IPS-18a (cell line): ENCODE results near the gene FOLR2.

Source experiments
- H3K27ac ChIP-seq: one replicate; pipeline ENCODE4 v1.5.1; 2013; ENCODE audit warnings: low read length
- H3K27me3 ChIP-seq: one replicate; pipeline ENCODE4 v1.6.1; 2013; ENCODE audit warnings: mild to moderate bottlenecking, low read length; ENCODE audit not compliant: control insufficient read depth, insufficient read depth
- H3K36me3 ChIP-seq: one replicate; pipeline ENCODE4 v1.6.1; 2013; ENCODE audit warnings: low read depth, low read length; ENCODE audit not compliant: control insufficient read depth
- H3K4me1 ChIP-seq: one replicate; pipeline ENCODE4 v1.6.1; 2013; ENCODE audit warnings: low read depth, low read length; ENCODE audit not compliant: control insufficient read depth
- H3K4me3 ChIP-seq: one replicate; pipeline ENCODE4 v1.5.1; 2013; ENCODE audit warnings: low read length
- H3K9ac ChIP-seq: one replicate; pipeline ENCODE4 v1.6.1; 2013; ENCODE audit warnings: mild to moderate bottlenecking, low read length, moderate library complexity
- H3K9me3 ChIP-seq: one replicate; pipeline ENCODE4 v1.6.1; 2013; ENCODE audit warnings: low read depth, low read length; ENCODE audit not compliant: control insufficient read depth

FOLR2 gene

GRCh38 chr11:72232260-72233055 is 15.9 kb downstream of the FOLR2 start:
- Histone ChIP-seq H3K27me3 (no peaks in the 10 kb centered on the region), H3K9ac (no peak overlapping the region), H3K4me1 (peaks cover 1% of the 10 kb centered on the region), H3K4me3 (no peak overlapping the region), H3K9me3 (no peaks in the 10 kb centered on the region), H3K36me3 (peaks cover 84% of the 10 kb centered on the region), H3K27ac (no peak overlapping the region)

- H3K9ac ChIP-seq = no peak overlapping the region
- no peak overlapping the region for H3K27ac ChIP-seq
Observed at GRCh38 chr11:72233056-72233772, 16.6 kb downstream of the FOLR2 start.

GRCh38 chr11:72233773-72234513 is 17.3 kb downstream of the FOLR2 start:
- H3K4me3 ChIP-seq = no peak overlapping the region
- H3K4me1 ChIP-seq = peaks cover 14% of the 10 kb centered on the region
- H3K36me3 ChIP-seq = peaks cover 83% of the 10 kb centered on the region
- peaks cover 8% of the 10 kb centered on the region for H3K27me3 ChIP-seq
- no peak overlapping the region for H3K27ac ChIP-seq
- no peaks in the 10 kb centered on the region for H3K9me3 ChIP-seq
- no peak overlapping the region for H3K9ac ChIP-seq

More at GRCh38 chr11:72233056-72233772, 16.6 kb downstream of the FOLR2 start:
- no peak overlapping the region for H3K4me3 ChIP-seq
- peaks cover under 1% of the 10 kb centered on the region for H3K27me3 ChIP-seq
- H3K4me1 ChIP-seq = peaks cover 6% of the 10 kb centered on the region
- no peaks in the 10 kb centered on the region for H3K9me3 ChIP-seq
- peaks cover 88% of the 10 kb centered on the region for H3K36me3 ChIP-seq

GRCh38 chr11:72234514-72234830 is 17.9 kb downstream of the FOLR2 start:
- no peak overlapping the region for H3K4me3 ChIP-seq
- H3K9me3 ChIP-seq = no peaks in the 10 kb centered on the region
- H3K4me1 ChIP-seq = peaks cover 19% of the 10 kb centered on the region
- peaks cover 78% of the 10 kb centered on the region for H3K36me3 ChIP-seq
- peaks cover 13% of the 10 kb centered on the region for H3K27me3 ChIP-seq
- H3K9ac ChIP-seq = no peak overlapping the region
- no peak overlapping the region for H3K27ac ChIP-seq

GRCh38 chr11:72234920-72235319 is 18.3 kb downstream of the FOLR2 start:
- Histone ChIP-seq H3K9me3 (no peaks in the 10 kb centered on the region), H3K9ac (no peak overlapping the region), H3K4me3 (no peak overlapping the region), H3K4me1 (peaks cover 19% of the 10 kb centered on the region), H3K36me3 (peaks cover 74% of the 10 kb centered on the region), H3K27me3 (peaks cover 18% of the 10 kb centered on the region), H3K27ac (no peak overlapping the region)

- H3K36me3 ChIP-seq = peaks cover 68% of the 10 kb centered on the region
Observed at GRCh38 chr11:72235351-72236057, 18.9 kb downstream of the FOLR2 start.

GRCh38 chr11:72236083-72236697 is 19.6 kb downstream of the FOLR2 start:
- H3K9me3 ChIP-seq = no peaks in the 10 kb centered on the region
- no peak overlapping the region for H3K27ac ChIP-seq
- H3K4me1 ChIP-seq = peaks cover 19% of the 10 kb centered on the region
- no peak overlapping the region for H3K4me3 ChIP-seq
- peaks cover 61% of the 10 kb centered on the region for H3K36me3 ChIP-seq
- no peak overlapping the region for H3K9ac ChIP-seq
- H3K27me3 ChIP-seq = peaks cover 30% of the 10 kb centered on the region

More at GRCh38 chr11:72235351-72236057, 18.9 kb downstream of the FOLR2 start:
- H3K27ac ChIP-seq = no peak overlapping the region
- H3K9ac ChIP-seq = no peak overlapping the region
- H3K4me1 ChIP-seq = peaks cover 19% of the 10 kb centered on the region
- peaks cover 24% of the 10 kb centered on the region for H3K27me3 ChIP-seq
- H3K4me3 ChIP-seq = no peak overlapping the region
- no peaks in the 10 kb centered on the region for H3K9me3 ChIP-seq

GRCh38 chr11:72236774-72237111 is 20.1 kb downstream of the FOLR2 start:
- Histone ChIP-seq H3K9ac (no peak overlapping the region), H3K4me3 (no peak overlapping the region), H3K4me1 (peaks cover 19% of the 10 kb centered on the region), H3K9me3 (no peaks in the 10 kb centered on the region), H3K27me3 (peaks cover 36% of the 10 kb centered on the region), H3K36me3 (peaks cover 55% of the 10 kb centered on the region), H3K27ac (no peak overlapping the region)

GRCh38 chr11:72237112-72237931 is 20.7 kb downstream of the FOLR2 start:
- Histone ChIP-seq H3K36me3 (peaks cover 50% of the 10 kb centered on the region), H3K9ac (peak overlapping the region; percentile 35), H3K4me1 (peaks cover 19% of the 10 kb centered on the region), H3K4me3 (peak overlapping the region; percentile 32), H3K9me3 (no peaks in the 10 kb centered on the region), H3K27ac (no peak overlapping the region), H3K27me3 (peaks cover 42% of the 10 kb centered on the region)

- Histone ChIP-seq H3K9me3 (no peaks in the 10 kb centered on the region), H3K9ac (peak overlapping the region; percentile 35), H3K4me1 (peaks cover 19% of the 10 kb centered on the region), H3K36me3 (peaks cover 42% of the 10 kb centered on the region), H3K4me3 (peak overlapping the region; percentile 32), H3K27me3 (peaks cover 49% of the 10 kb centered on the region), H3K27ac (no peak overlapping the region)
Observed at GRCh38 chr11:72238040-72238450, 21.5 kb downstream of the FOLR2 start.
